Adipocyte (in vitro differentiated cells): ENCODE measurements around the gene HOXB9.

Experiments
- DNase-seq: peaks from one replicate; pipeline ENCODE4 v3.0.0-alpha.2; 2015; ENCODE audit warnings: low read depth
- H3K27me3 ChIP-seq: replicated peaks from 2 replicates; pipeline ENCODE4 v1.7.0; 2013; ENCODE audit warnings: mild to moderate bottlenecking, low read length, moderate library complexity; ENCODE audit not compliant: control insufficient read depth, insufficient read depth
- H3K36me3 ChIP-seq: 2 replicates; pipeline ENCODE4 v1.7.0; 2013; ENCODE audit warnings: low read length, mild to moderate bottlenecking, moderate library complexity; ENCODE audit not compliant: control insufficient read depth, insufficient read depth, severe bottlenecking
- H3K4me1 ChIP-seq: 2 replicates; pipeline ENCODE4 v1.7.0; 2013; ENCODE audit warnings: mild to moderate bottlenecking, low read length, moderate library complexity; ENCODE audit not compliant: control insufficient read depth, insufficient read depth
- H3K4me3 ChIP-seq: 2 replicates; pipeline ENCODE4 v1.7.0; 2013; ENCODE audit warnings: mild to moderate bottlenecking, low read length, moderate library complexity
- H3K9ac ChIP-seq: 2 replicates; pipeline ENCODE4 v1.7.0; 2013; ENCODE audit warnings: mild to moderate bottlenecking, low read length, moderate library complexity
- H3K9me3 ChIP-seq: 2 replicates; pipeline ENCODE4 v1.7.0; 2013; ENCODE audit warnings: mild to moderate bottlenecking, low read length, moderate library complexity; ENCODE audit not compliant: control insufficient read depth

Gene HOXB9

DNA sequence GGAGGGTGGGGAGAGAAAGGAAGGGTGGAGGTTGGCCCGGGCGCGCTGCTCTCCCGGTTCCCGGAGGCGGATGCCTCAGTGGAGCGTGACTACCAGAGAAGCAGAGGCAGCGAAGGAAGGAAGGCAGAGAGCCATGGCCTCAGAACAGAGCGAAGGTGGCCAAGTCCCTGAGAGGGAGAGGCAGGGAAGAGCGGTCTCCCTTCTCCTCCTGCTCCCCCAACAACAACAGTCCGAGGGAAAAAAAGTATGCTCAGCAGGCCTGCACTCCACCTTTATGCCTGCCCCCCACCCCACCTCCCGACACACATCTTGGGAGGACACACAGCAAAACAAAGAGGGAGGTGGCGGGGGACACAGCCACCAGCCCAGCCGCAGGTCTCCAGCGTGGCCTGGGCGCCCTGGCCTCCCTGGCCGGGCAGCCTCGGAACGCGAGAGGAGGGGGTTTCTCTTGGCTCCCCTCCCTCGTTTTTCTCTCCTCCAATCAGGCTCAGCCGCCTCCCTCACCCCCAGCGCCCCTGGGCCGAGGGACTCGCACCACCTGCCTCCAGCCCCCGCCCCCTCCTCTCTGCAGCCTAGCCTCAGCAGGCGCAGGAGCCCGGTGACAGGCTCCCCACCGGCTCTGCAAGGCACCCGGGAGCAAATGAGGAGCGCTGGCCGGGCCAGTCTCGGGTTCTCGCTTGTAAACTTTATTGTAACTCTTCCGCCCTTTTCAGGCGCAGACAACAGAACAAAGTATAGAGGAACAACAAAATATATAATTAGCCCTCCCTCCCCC is 14.3 kb downstream of the HOXB9 start:
- Histone ChIP-seq H3K4me1 (peaks cover 18% of the 10 kb centered on the region), H3K27me3 (peaks cover 16% of the 10 kb centered on the region), H3K4me3 (peak overlapping the region; percentile 86), H3K36me3 (no peaks in the 10 kb centered on the region), H3K9ac (peak overlapping the region; percentile 94), H3K9me3 (no peaks in the 10 kb centered on the region)
- DNase-seq: no peak

DNA sequence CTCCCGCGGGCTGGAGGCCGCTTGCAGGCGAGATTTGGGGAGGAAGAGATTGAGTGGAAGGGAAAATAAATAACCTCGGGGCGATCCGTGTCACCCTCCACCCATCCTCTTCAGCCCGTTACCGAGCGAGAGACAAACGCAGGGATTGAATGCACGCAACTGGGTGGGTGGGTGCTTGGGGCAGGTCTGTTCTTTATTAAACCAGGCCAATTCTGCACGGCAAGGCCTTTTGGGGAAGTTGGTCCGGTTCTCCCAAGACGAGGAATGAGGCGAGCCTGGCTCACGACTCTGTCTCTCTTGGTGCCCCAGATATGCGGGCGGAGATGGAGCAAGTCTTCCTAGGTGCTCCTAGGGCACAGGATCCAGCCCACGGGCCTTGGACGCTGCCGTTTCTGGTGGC is 14.9 kb downstream of the HOXB9 start:
- H3K9ac ChIP-seq: peak overlapping the region; percentile 94
- no peak for DNase-seq

DNA sequence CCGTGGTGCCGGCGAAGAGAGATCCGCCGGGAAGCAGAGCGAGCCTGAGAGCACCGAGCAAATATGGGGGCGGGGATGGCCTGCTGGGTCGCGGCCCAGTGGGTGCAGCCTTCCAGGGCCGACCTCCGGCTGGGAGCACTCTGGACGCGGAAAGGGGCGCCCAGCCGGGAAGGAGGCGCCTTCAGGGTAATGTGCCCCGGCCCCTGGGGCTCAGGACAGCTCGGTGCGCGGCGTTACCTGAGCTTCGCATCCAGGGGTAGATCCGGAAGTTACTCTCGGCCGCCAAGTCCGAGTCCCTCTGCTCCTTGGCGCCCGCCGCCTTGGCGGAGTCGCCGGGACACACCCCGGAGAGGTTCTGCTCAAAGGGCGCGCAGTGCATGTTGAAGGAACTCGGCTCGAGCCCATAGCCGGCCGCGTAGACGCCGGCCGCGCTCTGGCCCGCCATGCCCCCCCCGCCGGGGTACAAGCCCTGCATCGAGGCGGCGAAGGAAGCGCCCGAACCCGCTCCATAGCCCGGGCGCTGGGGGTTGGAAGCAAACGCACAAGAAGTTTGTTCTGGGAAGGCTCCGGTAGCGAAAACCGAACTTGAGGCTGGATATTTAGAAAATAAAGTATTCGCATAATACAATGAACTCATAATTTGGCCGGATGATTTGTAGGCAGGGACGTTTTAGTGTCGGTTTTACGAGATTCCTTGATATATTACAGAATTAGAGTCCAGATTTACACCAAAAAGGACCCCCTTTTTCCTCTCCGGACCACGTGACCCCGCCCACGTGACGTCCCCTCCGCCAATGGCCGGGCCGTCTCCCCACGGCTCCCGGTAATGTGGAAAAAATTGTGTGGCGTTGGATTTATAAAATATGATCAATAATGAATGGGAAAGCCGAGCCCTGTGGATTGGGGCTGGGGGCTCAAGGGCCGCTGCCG is 15.6 kb downstream of the HOXB9 start, which contains the start of gene HOXB7:
TSS of gene HOXB7 (minus strand) at position 736 of the 930 bp plus-strand sequence. CDS start at position 637, 99 bp downstream.
- H3K9me3 ChIP-seq: no peaks in the 10 kb centered on the region
- H3K9ac ChIP-seq: peak within 1 kb of the TSS; percentile 94
- H3K4me3 ChIP-seq: peak within 1 kb of the TSS; percentile 86
- H3K36me3 ChIP-seq: no peaks in the 10 kb centered on the region
- peaks cover 4% of the 10 kb centered on the region for H3K27me3 ChIP-seq
- DNase-seq: no peak
- peaks cover 27% of the 10 kb centered on the region for H3K4me1 ChIP-seq

More for the DNA sequence above, 14.9 kb downstream of the HOXB9 start:
- Histone ChIP-seq H3K4me1 (peaks cover 23% of the 10 kb centered on the region), H3K9me3 (no peaks in the 10 kb centered on the region), H3K4me3 (peak overlapping the region; percentile 86), H3K27me3 (peaks cover 10% of the 10 kb centered on the region), H3K36me3 (no peaks in the 10 kb centered on the region)

DNA sequence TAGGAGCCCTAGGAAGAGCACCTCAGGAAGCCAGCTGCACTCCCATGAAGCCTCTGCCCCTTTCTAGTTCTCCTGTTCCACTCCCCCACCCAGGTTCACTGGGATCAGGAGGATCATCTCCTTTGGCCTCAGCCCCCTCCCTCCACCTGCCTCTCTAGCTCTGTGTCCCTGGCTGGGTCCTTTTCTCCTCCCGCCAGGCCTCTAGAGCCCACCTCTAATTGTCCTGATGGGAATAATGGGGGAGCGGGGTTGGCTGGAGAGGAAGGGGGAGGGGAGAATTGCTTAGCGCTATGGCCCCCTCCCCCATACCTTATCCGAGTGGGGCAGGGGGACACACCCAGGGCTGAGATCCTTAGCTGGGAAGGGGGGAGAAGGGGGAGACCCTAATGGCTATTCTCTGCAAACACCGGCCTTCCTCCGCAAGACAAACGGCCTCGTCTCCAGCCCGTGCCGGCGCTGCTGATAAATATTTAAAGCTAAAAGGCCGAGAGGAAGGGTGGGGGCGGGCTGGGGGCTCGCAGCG is 16.3 kb downstream of the HOXB9 start:
- peak overlapping the region; percentile 94 for H3K9ac ChIP-seq
- no peaks in the 10 kb centered on the region for H3K9me3 ChIP-seq
- no peak for DNase-seq
- peaks cover 33% of the 10 kb centered on the region for H3K4me1 ChIP-seq
- peak overlapping the region; percentile 86 for H3K4me3 ChIP-seq
- no peaks in the 10 kb centered on the region for H3K36me3 ChIP-seq
- no peaks in the 10 kb centered on the region for H3K27me3 ChIP-seq

DNA sequence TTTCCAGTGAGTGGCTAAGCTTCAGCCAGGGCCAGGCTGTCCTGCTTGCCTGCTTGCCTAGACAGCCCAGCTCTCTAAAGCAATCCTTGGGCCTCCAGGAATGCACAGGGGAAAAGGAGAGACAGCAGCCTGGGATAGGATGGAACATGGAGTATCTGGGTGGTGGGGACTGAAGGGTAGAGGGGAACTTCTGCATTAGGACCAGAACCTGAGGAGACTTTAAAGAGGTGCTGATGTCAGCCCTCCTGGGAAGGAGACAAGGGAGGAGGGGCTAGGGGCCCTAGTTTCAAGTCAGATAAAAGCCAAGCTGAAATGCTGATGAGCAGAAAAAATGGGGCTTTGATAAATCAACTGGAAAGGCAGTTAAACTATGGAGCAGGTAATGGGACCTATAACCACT is 17.1 kb downstream of the HOXB9 start:
- Histone ChIP-seq H3K9ac (peak overlapping the region; percentile 94), H3K4me3 (peak overlapping the region; percentile 86), H3K36me3 (no peaks in the 10 kb centered on the region), H3K27me3 (no peaks in the 10 kb centered on the region), H3K4me1 (peaks cover 33% of the 10 kb centered on the region), H3K9me3 (no peaks in the 10 kb centered on the region)
- DNase-seq: no peak

DNA sequence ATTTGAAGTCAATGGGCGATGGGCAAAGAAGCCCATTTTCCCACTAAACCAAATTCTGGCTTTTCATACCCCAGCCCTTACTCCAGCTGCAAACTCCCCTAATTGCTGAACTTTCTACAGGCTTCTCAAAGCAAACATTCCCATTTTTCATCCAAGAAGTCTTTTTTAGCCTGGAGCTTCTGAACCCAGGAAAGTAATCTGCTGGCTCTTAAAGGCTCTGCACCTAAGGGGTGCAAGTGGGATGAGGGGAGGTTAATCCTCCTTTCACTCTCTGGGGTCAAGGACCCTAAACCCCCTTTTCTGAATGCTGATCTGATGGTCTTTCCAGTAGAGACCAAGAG is 17.7 kb downstream of the HOXB9 start:
- H3K9me3 ChIP-seq: no peaks in the 10 kb centered on the region
- no peak overlapping the region for H3K4me3 ChIP-seq
- DNase-seq: no peak
- no peaks in the 10 kb centered on the region for H3K36me3 ChIP-seq
- peak overlapping the region; percentile 94 for H3K9ac ChIP-seq
- peaks cover 33% of the 10 kb centered on the region for H3K4me1 ChIP-seq
- H3K27me3 ChIP-seq: no peaks in the 10 kb centered on the region

DNA sequence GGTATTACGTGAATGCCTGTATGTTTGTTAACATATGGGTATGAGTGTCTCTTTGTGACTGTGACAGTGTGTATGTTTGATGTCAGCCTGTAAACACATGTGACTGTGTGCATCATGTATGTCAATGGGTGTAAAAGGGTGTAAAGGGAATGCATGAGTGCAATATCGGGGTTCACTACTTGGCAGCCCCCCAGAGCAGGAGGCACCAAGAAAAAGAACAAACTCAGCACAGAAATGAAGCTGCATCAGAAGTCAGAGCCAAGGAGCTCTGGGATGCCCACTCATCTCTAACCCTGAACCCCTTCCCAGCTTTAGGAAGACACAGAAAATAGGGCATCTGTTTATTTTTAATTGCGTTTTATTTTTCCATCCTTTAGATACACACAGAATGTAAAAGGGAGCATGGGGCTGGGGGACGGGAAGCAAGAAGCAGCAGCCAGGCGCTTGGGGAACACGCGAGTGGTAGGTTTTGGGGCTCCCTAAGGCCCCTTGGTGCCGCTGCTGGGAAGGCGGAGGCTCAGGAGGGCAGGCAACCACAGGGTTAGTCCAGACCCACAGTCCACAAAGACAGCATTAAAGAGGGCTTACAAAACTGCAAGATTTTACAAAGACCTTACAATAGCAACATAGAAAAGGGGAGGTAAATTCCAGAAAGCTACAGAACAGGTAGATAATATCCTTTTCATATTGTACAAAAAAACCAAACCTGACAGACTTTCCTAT is 19.1 kb downstream of the HOXB9 start:
- DNase-seq: no peak
- Histone ChIP-seq H3K27me3 (no peaks in the 10 kb centered on the region), H3K9me3 (no peaks in the 10 kb centered on the region), H3K4me1 (peaks cover 39% of the 10 kb centered on the region), H3K36me3 (no peaks in the 10 kb centered on the region), H3K9ac (peak overlapping the region; percentile 97), H3K4me3 (no peak overlapping the region)

DNA sequence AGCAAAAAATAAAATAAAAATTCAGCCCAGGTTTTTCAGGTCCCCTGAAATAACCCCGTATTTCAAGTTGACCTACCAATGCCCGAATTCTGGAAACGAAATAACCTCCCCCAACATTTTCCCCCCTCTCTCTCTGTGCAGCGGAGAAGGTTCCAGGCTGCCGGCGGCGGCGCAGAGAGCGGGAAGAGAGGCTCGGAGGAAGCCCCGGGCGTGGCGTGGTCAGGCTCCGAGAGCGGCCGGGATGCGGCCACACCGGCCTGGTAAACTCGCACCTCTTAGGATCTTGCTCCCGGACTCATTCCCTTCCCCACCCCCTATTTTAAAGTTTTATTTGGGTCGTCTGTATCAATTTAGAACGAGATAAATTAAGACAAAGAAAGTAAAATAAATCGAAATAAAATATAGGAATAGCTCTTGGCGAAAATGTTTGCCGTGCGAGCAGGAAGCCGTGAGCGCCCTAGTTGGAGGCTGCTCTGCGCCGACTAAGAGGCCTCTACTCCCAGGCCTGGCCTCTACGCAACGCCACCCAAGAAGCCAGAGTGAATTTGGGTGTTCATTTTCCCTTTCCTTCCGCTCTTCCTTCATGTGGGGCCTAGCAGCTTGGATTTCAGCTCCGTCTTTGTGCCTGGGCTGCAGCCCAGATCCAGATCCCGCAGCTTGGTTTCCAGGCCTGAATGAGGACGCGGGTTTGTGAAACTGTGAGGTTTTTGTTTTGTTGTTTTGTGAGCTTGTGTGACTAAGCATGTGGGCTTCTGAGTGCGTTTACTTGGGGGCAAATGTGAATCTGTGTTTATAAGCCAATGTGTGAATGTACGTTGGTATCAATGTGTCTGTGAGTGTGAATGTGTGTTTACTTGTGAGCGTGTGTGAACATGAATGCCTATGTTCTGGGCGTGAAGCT is 19.9 kb downstream of the HOXB9 start:
- Histone ChIP-seq H3K4me3 (no peak overlapping the region), H3K9me3 (no peaks in the 10 kb centered on the region), H3K9ac (peak overlapping the region; percentile 97), H3K36me3 (no peaks in the 10 kb centered on the region), H3K27me3 (no peaks in the 10 kb centered on the region), H3K4me1 (peaks cover 44% of the 10 kb centered on the region)
- DNase-seq: no peak

DNA sequence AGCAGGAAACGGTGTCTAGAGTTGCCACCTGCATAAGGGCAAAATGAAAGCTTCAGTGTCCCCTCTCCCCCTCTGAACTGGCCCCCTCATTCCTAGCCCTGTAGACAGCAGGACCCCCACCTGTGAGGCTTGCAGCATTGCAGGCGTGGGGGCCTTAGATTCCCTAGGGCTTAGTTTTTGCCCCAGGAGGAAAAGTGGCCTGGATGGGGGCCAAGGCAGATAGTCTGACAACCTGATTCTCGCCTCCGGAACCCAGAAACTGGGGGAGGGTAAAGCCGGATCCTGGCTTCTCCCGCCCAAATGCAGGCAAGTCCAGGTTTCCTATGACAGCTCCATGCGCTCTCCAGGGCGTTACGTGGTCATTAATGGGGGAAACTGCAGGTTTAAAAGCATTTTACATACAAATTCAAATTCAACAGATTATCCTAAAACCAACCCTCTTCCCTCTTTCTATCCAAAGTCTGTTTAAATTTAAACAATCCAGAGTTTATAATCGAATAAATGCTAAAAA is 20.7 kb downstream of the HOXB9 start:
- Histone ChIP-seq H3K9ac (peak overlapping the region; percentile 97), H3K4me3 (peak overlapping the region; percentile 95), H3K9me3 (no peaks in the 10 kb centered on the region), H3K36me3 (no peaks in the 10 kb centered on the region), H3K4me1 (peaks cover 47% of the 10 kb centered on the region), H3K27me3 (no peaks in the 10 kb centered on the region)
- DNase-seq: no peak

DNA sequence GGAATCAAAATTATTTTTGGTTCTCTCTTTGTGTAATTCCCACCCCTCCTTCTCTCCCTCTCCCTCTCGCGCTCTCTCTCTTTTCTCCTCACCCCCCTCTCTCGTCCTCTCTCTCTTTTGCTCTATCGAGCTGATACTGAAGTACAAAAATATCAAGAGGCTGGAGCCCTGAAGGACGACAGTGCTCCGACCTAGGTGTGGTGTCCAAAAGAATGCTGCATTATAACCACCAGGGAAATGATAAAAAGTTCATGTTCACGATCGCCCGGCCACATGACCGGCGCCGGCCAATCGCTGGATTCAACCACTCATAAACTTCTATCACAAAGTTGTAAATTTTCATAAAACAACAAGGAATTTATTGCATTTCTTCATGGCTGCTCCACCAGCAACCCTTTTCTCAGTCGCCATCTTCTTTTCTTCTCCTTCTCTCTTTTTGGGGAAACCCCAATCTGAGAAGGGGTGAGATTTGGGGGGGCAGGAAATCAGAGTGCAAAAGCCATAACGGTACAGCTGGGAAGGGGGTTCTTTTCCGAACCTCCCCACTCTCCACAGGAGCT is 21.3 kb downstream of the HOXB9 start, which contains the start of gene HOXB6:
TSS of gene HOXB6 (minus strand) at position 217 of the 560 bp plus-strand sequence. CDS start 6,836 bp downstream, outside the sequence.
- DNase-seq: no peak
- no peaks in the 10 kb centered on the region for H3K9me3 ChIP-seq
- peak within 1 kb of the TSS; percentile 97 for H3K9ac ChIP-seq
- H3K4me1 ChIP-seq: peaks cover 46% of the 10 kb centered on the region
- peak within 1 kb of the TSS; percentile 95 for H3K4me3 ChIP-seq
- no peaks in the 10 kb centered on the region for H3K36me3 ChIP-seq
- no peaks in the 10 kb centered on the region for H3K27me3 ChIP-seq
